ENCODE data around the gene TRABD2A. TPM values are rescaled to one million over a fixed set of nuclear protein-coding genes. Genes with fewer than 3 reads are reported as not detected.
A peak's percentile ranks its signal among the peaks of the same experiment; 100 is the strongest.

Gene TRABD2A
- total RNA-seq, 5 donors from 2014 or later (not counting 1 experiment from before 2014, with no cell fraction given): 77.3 to 219 (median 106) TPM

GRCh38 chr2:84800194-84800805, 80.6 kb downstream of the TRABD2A start:
- POLR2A ChIA-PET: no interaction called here
- Mint-ChIP-seq H3K4me3 (peak overlapping the region; percentile 4 to 52 (median 37)), H3K4me1 (peaks cover 25 to 39% (median 36%) of the 10 kb centered on the region in 3 donors), H3K36me3 (no peaks in the 10 kb centered on the region), H3K27ac (peak overlapping the region; percentile 58 to 68), H3K27me3 (no peaks in the 10 kb centered on the region), H3K9me3 (peaks cover 0 to 10% (median 3%) of the 10 kb centered on the region in 3 donors)
- Histone ChIP-seq H3K4me1 (ENCODE audit: control insufficient read depth in 1 of 2, extremely low read depth in 1 of 2, insufficient read depth in 2 of 2, low read length in 2 of 2) (peaks cover 2 to 7% of the 10 kb centered on the region in 2 experiments), H3K4me3 (ENCODE audit: control insufficient read depth in 1 of 2, extremely low read depth in 1 of 2, low read length in 1 of 2) (no peak overlapping the region), H3K36me3 (ENCODE audit: control insufficient read depth in 2 of 2, extremely low read depth in 1 of 2, insufficient read depth in 1 of 2, low read length in 1 of 2) (no peaks in the 10 kb centered on the region), H3K27me3 (replicated peaks in 1 of 2; ENCODE audit: control insufficient read depth in 2 of 2, extremely low read depth in 1 of 2, insufficient read depth in 2 of 2, low read length in 1 of 2) (no peaks in the 10 kb centered on the region), H3K9me3 (no peaks in the 10 kb centered on the region), H3K27ac (ENCODE audit: low read length) (no peak overlapping the region)
- CTCF ChIA-PET: interaction anchor here in 1 of 2 donors (1.0 kb wide), 1 partner anchor 17 kb away, joined by 5 read pairs; no protein-coding TSS in a partner anchor
- DNase-seq (no peak), ATAC-seq (replicated peaks in 1 of 4) (no peak)
- no CpG with 5 or more reads among the region's 1 CpG for WGBS (ENCODE audit: insufficient coverage)

GRCh38 chr2:84799772-84800171, 81.1 kb downstream of the TRABD2A start:
- ATAC-seq (replicated peaks in 1 of 4) (peak in 1 of 4 experiments; percentile 12), DNase-seq (no peak)
- Mint-ChIP-seq H3K4me1 (peaks cover 21 to 36% (median 36%) of the 10 kb centered on the region in 3 donors), H3K36me3 (no peaks in the 10 kb centered on the region), H3K27me3 (no peaks in the 10 kb centered on the region), H3K27ac (peak overlapping the region; percentile 58 to 68), H3K9me3 (peaks cover 0 to 10% (median 3%) of the 10 kb centered on the region in 3 donors), H3K4me3 (peak overlapping the region in 2 of 3 donors; percentile 37 to 52)
- Histone ChIP-seq H3K4me3 (ENCODE audit: control insufficient read depth in 1 of 2, extremely low read depth in 1 of 2, low read length in 1 of 2) (no peak overlapping the region), H3K9me3 (no peaks in the 10 kb centered on the region), H3K4me1 (ENCODE audit: control insufficient read depth in 1 of 2, extremely low read depth in 1 of 2, insufficient read depth in 2 of 2, low read length in 2 of 2) (peaks cover 2 to 7% of the 10 kb centered on the region in 2 experiments), H3K27me3 (replicated peaks in 1 of 2; ENCODE audit: control insufficient read depth in 2 of 2, extremely low read depth in 1 of 2, insufficient read depth in 2 of 2, low read length in 1 of 2) (no peaks in the 10 kb centered on the region), H3K27ac (ENCODE audit: low read length) (no peak overlapping the region), H3K36me3 (ENCODE audit: control insufficient read depth in 2 of 2, extremely low read depth in 1 of 2, insufficient read depth in 1 of 2, low read length in 1 of 2) (no peaks in the 10 kb centered on the region)
- no CpG with 5 or more reads among the region's 1 CpG for WGBS (ENCODE audit: insufficient coverage)
- ChIA-PET POLR2A (no interaction called here), CTCF (interaction anchor here in 1 of 2 donors (1.0 kb wide), 1 partner anchor 17 kb away, joined by 5 read pairs; no protein-coding TSS in a partner anchor)

DNA sequence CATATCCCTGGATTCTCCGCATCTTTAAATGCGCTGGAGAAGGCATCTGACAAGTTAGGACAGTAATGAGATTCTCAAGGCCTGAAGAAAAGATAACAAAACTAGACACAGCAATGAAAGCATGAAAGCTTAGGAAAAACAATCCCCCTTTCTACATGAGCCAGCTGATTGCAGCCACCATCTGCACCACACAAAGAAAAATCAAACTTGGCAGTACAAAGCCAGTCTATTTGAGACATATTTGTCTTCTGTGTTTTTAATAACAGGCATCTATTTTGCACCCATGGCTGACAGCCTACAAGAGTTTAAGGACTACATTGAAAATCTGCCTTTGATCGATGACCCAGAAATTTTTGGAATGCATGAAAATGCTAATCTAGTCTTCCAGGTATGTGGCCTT, 83.6 kb downstream of the TRABD2A start:
- Histone ChIP-seq H3K27ac (ENCODE audit: low read length) (no peak overlapping the region), H3K4me3 (ENCODE audit: control insufficient read depth in 1 of 2, extremely low read depth in 1 of 2, low read length in 1 of 2) (no peak overlapping the region), H3K27me3 (replicated peaks in 1 of 2; ENCODE audit: control insufficient read depth in 2 of 2, extremely low read depth in 1 of 2, insufficient read depth in 2 of 2, low read length in 1 of 2) (no peaks in the 10 kb centered on the region), H3K36me3 (ENCODE audit: control insufficient read depth in 2 of 2, extremely low read depth in 1 of 2, insufficient read depth in 1 of 2, low read length in 1 of 2) (no peaks in the 10 kb centered on the region), H3K9me3 (no peaks in the 10 kb centered on the region), H3K4me1 (ENCODE audit: control insufficient read depth in 1 of 2, extremely low read depth in 1 of 2, insufficient read depth in 2 of 2, low read length in 2 of 2) (peaks cover 2 to 7% of the 10 kb centered on the region in 2 experiments)
- Mint-ChIP-seq H3K36me3 (peaks cover 5% of the 10 kb centered on the region), H3K9me3 (peaks cover 0 to 13% (median 4%) of the 10 kb centered on the region in 3 donors), H3K27me3 (no peaks in the 10 kb centered on the region), H3K27ac (peak overlapping the region in 1 of 2 donors; percentile 5), H3K4me3 (no peak overlapping the region), H3K4me1 (peaks cover 21 to 36% (median 36%) of the 10 kb centered on the region in 3 donors)
- CTCF ChIA-PET: no interaction called here
- ATAC-seq (replicated peaks in 1 of 4): no peak
- POLR2A ChIA-PET: interaction anchor here in 1 of 2 donors (0.8 kb wide), 1 partner anchor 17 kb away, joined by 3 read pairs; no protein-coding TSS in a partner anchor
- DNase-seq: no peak
- WGBS (ENCODE audit: insufficient coverage): 100% methylated on average over 2 of the region's 3 CpGs

DNA sequence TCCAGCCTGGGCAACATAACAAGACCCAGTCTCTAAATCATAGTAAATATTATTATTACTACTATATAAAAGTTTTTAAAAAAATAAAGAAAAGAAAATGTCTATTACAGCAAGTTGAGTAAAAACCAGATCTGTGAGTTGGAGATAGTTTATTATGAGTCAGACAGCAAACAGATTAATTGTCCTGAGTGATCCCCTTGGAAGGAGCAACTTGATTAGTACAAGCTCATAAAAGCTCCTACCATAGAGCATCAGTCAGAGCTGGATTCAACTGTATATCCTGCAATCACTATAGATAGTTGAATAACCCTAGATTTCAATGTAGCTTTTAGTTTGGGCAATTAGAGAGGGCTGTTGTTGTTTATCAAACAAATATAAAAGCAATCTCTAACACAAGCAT, 84.1 kb downstream of the TRABD2A start:
- Histone ChIP-seq H3K4me1 (ENCODE audit: control insufficient read depth in 1 of 2, extremely low read depth in 1 of 2, insufficient read depth in 2 of 2, low read length in 2 of 2) (peaks cover 2 to 7% of the 10 kb centered on the region in 2 experiments), H3K27ac (ENCODE audit: low read length) (no peak overlapping the region), H3K9me3 (no peaks in the 10 kb centered on the region), H3K36me3 (ENCODE audit: control insufficient read depth in 2 of 2, extremely low read depth in 1 of 2, insufficient read depth in 1 of 2, low read length in 1 of 2) (no peaks in the 10 kb centered on the region), H3K27me3 (replicated peaks in 1 of 2; ENCODE audit: control insufficient read depth in 2 of 2, extremely low read depth in 1 of 2, insufficient read depth in 2 of 2, low read length in 1 of 2) (no peaks in the 10 kb centered on the region), H3K4me3 (ENCODE audit: control insufficient read depth in 1 of 2, extremely low read depth in 1 of 2, low read length in 1 of 2) (no peak overlapping the region)
- no peak for ATAC-seq (replicated peaks in 1 of 4)
- POLR2A ChIA-PET: interaction anchor here in 1 of 2 donors (0.8 kb wide), 1 partner anchor 18 kb away, joined by 3 read pairs; no protein-coding TSS in a partner anchor
- H3K27me3 Mint-ChIP-seq: no peaks in the 10 kb centered on the region
- peaks cover 16 to 36% (median 31%) of the 10 kb centered on the region in 3 donors for H3K4me1 Mint-ChIP-seq
- CTCF ChIA-PET: interaction anchor here in 1 of 2 donors (0.6 kb wide), 1 partner anchor 85 kb away, joined by 5 read pairs; no protein-coding TSS in a partner anchor
- H3K9me3 Mint-ChIP-seq: peaks cover 0 to 16% (median under 1%) of the 10 kb centered on the region in 3 donors
- no peak for DNase-seq
- H3K27ac Mint-ChIP-seq: peak overlapping the region in 1 of 2 donors; percentile 5
- no peak overlapping the region for H3K4me3 Mint-ChIP-seq
- peaks cover 5% of the 10 kb centered on the region for H3K36me3 Mint-ChIP-seq

GRCh38 chr2:84793641-84794040, 87.2 kb downstream of the TRABD2A start:
- H3K27ac Mint-ChIP-seq: no peak overlapping the region
- H3K4me1 Mint-ChIP-seq: peaks cover 7 to 23% (median 12%) of the 10 kb centered on the region in 3 donors
- no peaks in the 10 kb centered on the region for H3K27me3 Mint-ChIP-seq
- peaks cover 10% of the 10 kb centered on the region for H3K36me3 Mint-ChIP-seq
- ATAC-seq (replicated peaks in 1 of 4): no peak
- peaks cover 0 to 13% (median 0%) of the 10 kb centered on the region in 3 donors for H3K9me3 Mint-ChIP-seq
- Histone ChIP-seq H3K4me3 (ENCODE audit: control insufficient read depth in 1 of 2, extremely low read depth in 1 of 2, low read length in 1 of 2) (no peak overlapping the region), H3K4me1 (ENCODE audit: control insufficient read depth in 1 of 2, extremely low read depth in 1 of 2, insufficient read depth in 2 of 2, low read length in 2 of 2) (no peaks in the 10 kb centered on the region), H3K36me3 (ENCODE audit: control insufficient read depth in 2 of 2, extremely low read depth in 1 of 2, insufficient read depth in 1 of 2, low read length in 1 of 2) (no peaks in the 10 kb centered on the region), H3K27ac (ENCODE audit: low read length) (no peak overlapping the region), H3K9me3 (peaks cover under 1% of the 10 kb centered on the region), H3K27me3 (replicated peaks in 1 of 2; ENCODE audit: control insufficient read depth in 2 of 2, extremely low read depth in 1 of 2, insufficient read depth in 2 of 2, low read length in 1 of 2) (no peaks in the 10 kb centered on the region)
- ChIA-PET CTCF (interaction anchor here in 1 of 2 donors (1.6 kb wide), 1 partner anchor 89 kb away, joined by 3 read pairs; no protein-coding TSS in a partner anchor), POLR2A (no interaction called here)
- DNase-seq: no peak
- no peak overlapping the region for H3K4me3 Mint-ChIP-seq
- 92% methylated on average over 2 of the region's 4 CpGs for WGBS (ENCODE audit: insufficient coverage)

GRCh38 chr2:84792856-84793522, 87.9 kb downstream of the TRABD2A start:
- Mint-ChIP-seq H3K9me3 (peaks cover 0 to 13% (median 0%) of the 10 kb centered on the region in 3 donors), H3K27me3 (no peaks in the 10 kb centered on the region), H3K27ac (no peak overlapping the region), H3K4me1 (peaks cover 6 to 21% (median 7%) of the 10 kb centered on the region in 3 donors), H3K36me3 (peaks cover 10% of the 10 kb centered on the region), H3K4me3 (no peak overlapping the region)
- WGBS (ENCODE audit: insufficient coverage): no CpG with 5 or more reads among the region's 6 CpGs
- DNase-seq (no peak), ATAC-seq (replicated peaks in 1 of 4) (no peak)
- no peaks in the 10 kb centered on the region for H3K36me3 ChIP-seq (ENCODE audit: control insufficient read depth in 2 of 2, extremely low read depth in 1 of 2, insufficient read depth in 1 of 2, low read length in 1 of 2)
- H3K4me1 ChIP-seq (ENCODE audit: control insufficient read depth in 1 of 2, extremely low read depth in 1 of 2, insufficient read depth in 2 of 2, low read length in 2 of 2): no peaks in the 10 kb centered on the region
- H3K9me3 ChIP-seq: peaks cover 3% of the 10 kb centered on the region
- no peaks in the 10 kb centered on the region for H3K27me3 ChIP-seq (replicated peaks in 1 of 2; ENCODE audit: control insufficient read depth in 2 of 2, extremely low read depth in 1 of 2, insufficient read depth in 2 of 2, low read length in 1 of 2)
- H3K4me3 ChIP-seq (ENCODE audit: control insufficient read depth in 1 of 2, extremely low read depth in 1 of 2, low read length in 1 of 2): no peak overlapping the region
- ChIA-PET POLR2A (no interaction called here), CTCF (interaction anchor here in 1 of 2 donors (1.6 kb wide), 1 partner anchor 89 kb away, joined by 3 read pairs; no protein-coding TSS in a partner anchor)
- no peak overlapping the region for H3K27ac ChIP-seq (ENCODE audit: low read length)

Data from T-cell (primary cell).